Stimulated activated CD4-positive, alpha-beta T cell treated with anti-CD3 and anti-CD28 coated beads, Interleukin-2, amount 100 ng/mL, for 48 hours (primary cell): ENCODE results near the gene GPC3.

Experiments
- DNase-seq, 2 donors: peaks; one replicate each; pipeline ENCODE4 v3.0.0-alpha.2; 2020

The GPC3 gene

DNA sequence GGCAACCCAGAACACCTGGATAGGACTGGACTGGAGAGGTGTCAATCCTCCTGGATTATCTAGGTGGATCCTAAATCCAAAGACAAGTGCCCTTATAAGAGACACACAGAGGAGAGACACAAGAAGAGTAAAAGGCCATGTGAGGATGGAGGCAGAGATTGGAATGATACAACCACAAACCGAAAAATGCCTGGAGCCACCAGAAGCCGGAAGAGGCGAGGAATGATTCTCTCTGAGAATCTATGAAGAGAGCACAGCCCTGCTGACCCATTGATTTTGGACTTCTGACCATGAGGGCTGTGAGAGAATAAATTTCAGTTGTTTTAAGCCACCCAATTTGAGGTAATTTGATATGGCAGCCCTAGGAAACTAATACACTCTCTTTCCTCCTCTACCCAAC is 20.1 kb downstream of the GPC3 start:
- DNase-seq = no peak

DNA sequence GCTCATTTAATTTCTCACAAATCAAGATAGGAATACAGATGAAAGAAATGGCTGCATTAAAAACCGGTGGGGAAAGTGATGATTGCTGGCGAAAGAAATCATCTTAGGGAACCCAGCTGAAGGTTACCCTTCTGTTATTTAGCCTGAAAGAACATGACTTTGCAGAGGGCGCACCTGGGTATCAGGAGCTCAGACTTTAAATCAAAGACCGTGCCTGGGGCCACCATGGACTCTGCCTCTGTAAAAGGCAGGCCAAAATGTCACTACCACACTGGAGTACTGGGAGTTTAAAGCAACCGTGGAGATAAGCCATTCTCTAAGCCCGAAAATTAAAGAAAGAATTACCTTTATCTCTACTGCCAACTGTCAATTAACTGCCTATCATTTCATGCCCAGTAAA is 24.3 kb downstream of the GPC3 start:
- DNase-seq = no peak

DNA sequence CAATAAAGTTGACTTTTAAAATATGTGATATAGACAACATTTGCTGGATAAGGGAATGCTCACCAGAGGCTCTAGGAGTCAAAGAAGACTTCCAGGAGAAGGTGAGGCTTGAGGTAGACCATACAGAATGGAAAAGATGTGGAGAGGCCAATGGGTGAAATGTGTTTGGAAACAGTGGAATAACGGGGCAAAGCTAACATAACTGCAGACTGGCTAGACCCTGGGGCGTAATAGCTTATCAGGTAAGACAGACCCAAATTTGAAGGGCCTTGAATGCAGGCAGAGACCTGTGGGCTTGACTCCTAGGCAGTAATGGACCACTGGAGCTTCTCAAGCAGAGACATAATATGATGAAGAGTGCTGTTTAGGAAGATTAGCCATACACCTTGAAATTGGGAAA is 25.4 kb downstream of the GPC3 start:
- DNase-seq = no peak

DNA sequence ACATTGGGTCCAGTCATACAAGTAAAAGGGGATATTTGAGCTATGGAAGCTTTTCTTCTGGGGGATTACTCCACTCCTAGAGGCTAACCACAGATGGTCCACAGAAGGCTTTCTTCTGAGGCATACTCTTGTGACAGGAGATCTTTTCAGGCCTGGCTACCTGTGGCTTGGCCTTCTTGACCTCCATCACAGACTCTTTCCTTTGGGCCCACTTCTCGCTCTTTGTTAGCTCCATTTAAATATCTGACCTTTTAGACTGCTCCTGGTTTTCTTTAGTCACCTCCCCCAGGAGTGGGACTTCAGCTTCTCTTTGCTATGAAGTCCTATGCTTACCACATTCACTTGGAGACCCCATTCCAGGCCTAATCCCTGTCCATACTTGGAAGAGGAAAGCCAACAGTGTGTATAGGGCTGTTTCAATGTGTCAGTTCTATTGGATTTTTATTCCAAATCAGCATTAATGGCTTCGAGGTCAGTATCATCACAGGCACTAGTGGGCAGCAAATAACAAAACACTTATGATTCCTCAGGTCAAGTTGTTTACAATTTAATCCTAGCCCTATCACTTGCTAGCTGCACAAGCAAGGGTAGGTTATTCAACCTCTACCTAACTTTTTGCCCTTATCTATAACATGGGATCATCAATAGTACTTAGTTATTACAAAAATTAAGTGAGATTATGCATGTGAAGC is 26.3 kb downstream of the GPC3 start:
- no peak for DNase-seq

DNA sequence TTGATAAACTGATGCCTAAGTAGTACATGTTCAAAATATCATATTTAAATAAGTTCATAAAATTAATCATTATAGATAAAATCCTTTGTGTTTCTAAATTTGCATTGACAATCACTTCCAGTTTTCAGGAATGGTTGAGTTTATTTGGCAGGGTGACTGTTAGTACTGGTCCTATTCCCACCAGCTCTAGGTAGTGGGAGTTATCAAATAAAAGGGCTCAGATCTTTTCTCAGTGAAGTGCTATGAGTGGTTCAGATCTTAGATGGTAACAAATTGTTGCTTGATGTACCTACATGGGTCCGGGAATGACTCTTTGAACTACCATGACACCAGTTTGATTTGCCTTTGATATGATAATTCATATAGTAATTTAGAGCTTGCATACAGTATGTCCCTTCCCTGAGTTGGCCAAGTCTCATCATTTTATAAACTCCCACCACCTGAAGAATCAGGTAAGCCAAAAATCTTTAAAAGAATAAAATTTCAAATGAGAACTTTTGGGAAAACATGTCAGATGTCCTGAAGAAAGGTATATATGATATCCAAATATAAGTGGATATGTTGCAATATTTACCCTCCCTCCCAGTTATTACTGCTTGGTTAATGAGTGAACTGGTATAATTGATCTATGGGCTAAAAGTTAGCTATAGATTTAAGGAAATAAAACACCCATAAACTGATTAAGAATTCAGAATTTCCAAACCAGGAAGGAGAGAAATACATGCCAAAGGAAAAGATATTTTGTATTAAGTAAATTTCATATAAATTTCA is 28.6 kb downstream of the GPC3 start:
- DNase-seq = no peak

DNA sequence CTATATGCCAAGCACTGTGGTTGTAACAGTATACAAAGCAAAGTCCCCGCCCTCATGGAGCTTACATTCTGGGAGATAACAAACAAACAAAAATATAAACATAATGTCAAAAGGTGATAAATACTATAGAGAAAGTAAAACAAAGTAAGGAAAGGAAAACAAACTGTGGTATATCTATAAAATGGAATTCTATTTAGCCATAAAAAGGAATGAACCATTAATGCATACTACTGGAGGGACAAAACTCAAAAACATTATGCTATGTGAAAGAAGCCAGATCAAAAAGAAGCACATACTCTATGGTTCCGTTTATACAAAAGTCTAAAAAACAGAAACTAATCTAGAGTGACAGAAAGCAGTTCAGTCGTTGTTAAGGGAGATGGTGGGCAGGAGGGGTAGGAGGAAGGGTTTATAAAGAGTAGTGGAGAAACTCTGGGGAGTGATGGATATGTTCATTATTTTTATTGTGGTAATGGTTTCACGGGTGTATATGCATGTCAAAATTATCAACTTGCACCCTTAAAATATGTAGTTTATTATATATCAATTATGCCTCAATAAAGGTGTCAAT is 31.5 kb downstream of the GPC3 start:
- DNase-seq = no peak

DNA sequence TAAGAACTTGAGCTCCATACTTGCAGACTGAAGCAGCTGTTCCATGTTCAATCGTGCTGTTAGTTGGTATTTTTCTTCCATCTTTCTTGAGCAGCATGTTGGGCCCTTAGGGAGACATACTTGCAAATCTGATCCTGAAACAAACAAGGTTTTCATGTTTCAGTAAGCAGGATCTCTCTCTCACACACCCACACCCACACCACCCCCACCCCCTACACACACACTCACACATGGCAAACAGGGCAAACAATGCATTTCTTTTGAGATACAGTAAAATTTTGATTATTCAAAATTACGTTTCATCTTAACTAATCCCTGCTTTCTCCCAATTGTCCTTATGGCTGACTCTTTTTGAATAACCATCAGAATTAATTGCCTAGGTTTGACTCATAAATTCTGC is 32.3 kb downstream of the GPC3 start:
- DNase-seq = no peak

DNA sequence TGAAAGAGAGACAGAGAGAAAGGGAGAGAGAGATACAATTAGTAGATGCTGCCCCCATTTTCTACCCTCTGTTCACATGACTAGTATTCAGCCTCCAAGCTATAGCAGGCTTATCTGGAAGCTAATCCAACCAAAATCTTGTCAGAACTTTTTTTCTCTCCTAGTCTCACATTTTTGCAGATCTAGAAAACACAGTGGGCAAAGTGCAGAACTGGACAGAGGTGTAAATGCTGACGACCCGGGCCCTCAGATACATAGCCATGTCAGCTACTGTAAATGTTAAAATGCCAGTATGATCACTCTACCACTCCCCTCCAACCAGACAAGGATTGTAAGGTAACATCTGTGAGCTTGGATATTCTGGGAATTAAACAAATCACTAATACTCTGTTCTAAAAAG is 34.3 kb downstream of the GPC3 start:
- no peak for DNase-seq

DNA sequence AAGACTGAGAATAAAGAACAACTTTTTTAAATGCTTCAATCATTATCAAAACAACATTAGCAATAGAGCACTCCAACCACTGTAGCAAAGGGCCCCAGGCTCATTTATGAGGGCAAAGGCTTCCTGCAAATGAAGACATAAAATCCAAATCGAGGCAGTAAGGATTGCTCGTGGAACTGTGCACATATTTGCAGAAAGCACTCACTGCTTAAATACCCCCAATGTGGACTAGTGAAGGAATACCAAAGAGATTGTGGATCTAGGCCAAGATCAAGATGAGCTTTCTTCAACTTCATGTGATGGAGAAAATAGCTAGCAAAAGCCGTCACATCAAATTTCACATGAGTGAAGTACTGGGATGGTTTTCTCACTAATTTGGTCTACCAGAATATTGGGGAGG is 35.2 kb downstream of the GPC3 start:
- no peak for DNase-seq

DNA sequence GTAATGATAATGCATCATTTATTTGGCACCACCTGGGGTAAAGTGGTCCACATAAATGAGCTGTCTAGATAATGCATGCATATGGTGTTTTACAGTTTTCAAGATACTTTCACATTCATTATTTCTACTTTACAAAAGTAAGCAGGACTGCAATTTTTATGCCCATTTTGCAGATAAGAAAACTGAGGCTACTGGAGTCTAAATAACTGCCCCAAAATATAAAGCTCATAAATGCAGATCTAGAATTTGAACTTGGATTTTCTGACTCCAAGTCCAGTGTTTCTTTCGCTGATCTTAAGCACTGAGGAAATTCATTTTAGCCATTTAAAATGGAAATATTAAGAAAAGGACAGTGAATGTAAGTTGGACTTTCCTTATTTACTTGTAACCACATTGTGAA is 36.5 kb downstream of the GPC3 start:
- no peak for DNase-seq

DNA sequence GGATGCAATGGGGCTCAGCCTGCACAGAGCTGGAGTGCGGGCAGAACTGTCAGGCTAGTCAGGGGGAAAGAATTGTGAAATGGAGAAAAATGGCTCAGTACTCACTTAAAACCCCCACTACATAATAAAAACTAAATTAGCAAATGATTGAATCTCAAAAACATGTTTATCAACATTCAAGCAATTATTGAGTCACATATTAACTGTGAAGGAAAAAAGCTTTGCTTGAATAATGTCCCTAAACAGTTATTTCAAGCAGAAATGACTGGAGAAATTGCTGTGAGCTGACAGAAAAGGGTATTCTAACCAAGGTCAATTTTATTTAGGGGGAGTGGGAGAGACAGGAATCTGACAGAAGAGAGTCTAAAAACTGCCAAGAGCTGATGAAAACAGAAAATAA is 37.4 kb downstream of the GPC3 start:
- DNase-seq = no peak

DNA sequence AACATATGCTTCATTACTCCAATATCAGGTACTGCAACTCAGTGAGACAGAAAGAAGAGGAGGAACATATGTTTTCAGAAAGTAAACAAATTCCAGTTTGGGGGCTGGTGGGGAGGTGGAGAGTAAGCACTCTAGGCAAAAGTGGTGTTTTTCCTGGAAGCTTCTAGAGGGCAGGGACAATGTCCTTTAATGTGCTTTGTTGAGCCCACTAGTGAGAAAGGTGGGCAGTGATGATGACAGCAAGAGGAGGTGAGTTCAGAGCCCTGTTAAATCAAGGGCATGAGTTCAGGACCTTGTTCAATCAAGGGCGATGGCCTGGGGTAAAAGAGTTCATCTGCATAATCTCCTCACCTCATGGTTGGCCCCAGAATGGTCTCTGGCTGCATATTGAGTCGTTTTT is 38.4 kb downstream of the GPC3 start:
- DNase-seq = no peak

DNA sequence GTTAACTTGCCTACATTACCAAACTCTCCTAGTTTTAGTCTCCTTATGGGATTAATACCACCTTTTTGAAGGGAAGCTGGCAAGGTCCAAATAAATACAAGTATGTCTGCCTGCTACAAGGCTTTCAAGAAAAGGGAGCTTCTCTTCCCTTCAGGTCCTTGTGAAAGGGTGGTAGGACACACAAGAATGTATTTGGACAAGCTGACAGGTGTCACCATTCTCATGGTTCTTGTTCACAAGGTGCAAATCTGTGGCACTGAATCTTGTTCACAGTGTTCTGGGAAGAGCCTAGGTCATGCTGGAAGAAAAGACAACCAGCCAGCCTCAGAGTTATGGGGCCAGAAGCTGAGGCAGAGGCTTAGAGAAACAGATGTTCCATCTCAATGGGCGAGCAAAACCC is 41.9 kb downstream of the GPC3 start:
- DNase-seq = no peak

DNA sequence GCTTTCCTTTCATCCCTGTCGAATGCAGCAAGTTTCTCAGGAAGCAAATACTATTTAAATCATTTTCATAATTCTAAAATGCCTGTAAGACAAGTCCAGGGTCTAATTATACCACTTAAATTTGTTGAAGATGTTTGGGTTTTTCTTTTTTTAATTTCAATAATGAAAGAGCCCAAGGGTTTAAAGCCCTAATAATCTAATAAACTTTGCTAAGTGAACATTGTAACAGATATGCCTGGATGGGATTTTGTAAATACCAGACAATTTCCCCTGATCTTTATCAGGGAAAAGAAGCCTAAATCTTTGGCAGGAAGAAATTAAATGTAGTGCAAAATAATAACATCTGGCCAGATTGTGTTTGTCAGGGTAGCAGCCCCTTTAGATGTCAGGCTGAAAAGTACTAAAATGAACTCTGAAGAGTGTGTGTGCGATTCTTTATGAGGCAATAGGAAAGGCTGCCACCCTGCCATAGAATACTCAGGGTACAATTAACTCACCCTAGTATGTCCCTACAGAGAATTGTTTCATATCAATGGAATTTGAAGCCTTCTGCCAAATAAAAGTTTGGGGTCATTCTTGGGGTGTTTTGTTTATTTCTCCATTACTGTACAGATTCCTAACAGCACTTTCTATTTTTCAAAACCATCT is 45.6 kb downstream of the GPC3 start:
- DNase-seq = no peak

DNA sequence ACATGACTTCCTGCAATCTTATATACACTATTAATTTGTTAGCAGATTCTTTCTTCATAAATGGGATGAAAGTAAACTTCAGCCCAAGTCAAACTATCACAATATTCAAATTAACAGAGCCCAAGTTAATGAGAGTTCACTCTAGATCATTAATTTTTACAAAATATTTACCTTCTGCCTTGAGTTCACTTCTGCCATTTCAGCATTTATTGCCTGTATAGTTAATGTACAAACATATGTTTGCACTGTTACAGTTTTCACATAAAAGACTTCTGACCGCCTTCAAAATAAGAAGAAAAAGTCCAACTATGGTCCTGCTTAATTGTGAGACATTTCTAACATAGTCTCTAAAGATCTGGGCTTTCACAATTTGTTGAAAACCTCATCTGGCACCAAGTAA is 46.9 kb downstream of the GPC3 start:
- DNase-seq = no peak

DNA sequence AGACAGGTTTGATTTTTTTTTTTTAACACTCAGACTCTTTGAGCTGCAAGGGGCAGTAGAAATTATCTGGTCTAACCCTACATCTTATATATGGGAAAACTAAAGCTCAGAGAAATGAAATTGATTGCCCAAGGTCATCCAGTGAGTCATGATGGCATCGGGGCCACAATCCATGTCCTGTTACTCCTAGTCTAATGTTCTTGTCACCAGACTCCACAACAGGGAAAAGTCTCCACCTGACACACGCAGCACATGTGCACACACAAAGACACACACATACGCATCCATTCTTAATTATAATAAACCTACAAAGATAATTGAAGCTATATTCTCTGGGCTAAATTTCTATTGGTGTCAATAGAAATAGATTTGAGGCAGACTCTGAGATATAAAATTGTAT is 48.4 kb downstream of the GPC3 start:
- DNase-seq = no peak

DNA sequence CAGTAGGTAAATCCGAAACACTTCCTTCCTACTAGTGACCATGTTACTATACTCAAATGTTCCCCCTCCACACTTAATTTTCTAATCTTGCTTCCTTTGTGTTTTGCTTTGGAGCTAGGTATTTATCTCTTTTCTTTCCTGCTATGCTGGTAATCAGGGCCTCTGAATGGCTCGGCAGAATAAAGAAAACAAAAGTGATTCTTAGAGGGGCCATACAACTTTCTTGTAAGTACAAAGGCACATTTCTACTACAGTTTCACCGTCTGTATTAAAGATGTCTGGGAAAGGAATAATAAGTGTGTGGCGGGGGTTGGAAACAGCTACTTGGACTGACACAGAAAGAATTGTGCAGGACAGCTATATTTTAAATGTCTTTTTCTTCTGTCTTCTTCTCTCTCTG is 50.3 kb downstream of the GPC3 start:
- no peak for DNase-seq

DNA sequence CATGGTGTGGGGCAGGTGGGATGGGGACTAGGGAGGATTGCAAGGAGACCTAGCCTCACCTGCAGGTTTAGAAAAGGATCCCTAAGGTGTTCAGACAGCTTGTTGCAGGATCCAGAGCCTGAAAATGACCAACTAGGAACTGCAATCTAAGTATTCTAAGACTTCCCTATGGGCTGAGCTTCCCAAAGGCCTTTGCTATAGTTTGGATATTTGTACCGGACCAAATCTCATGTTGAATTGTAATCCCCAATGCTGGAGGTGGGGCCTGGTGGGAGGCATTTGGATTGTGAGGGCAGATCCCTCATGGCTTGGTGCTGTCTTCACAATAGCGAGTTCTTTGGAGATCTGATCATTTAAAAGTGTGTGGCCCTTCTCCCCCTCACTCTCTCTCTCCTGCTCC is 52.1 kb downstream of the GPC3 start:
- no peak for DNase-seq

DNA sequence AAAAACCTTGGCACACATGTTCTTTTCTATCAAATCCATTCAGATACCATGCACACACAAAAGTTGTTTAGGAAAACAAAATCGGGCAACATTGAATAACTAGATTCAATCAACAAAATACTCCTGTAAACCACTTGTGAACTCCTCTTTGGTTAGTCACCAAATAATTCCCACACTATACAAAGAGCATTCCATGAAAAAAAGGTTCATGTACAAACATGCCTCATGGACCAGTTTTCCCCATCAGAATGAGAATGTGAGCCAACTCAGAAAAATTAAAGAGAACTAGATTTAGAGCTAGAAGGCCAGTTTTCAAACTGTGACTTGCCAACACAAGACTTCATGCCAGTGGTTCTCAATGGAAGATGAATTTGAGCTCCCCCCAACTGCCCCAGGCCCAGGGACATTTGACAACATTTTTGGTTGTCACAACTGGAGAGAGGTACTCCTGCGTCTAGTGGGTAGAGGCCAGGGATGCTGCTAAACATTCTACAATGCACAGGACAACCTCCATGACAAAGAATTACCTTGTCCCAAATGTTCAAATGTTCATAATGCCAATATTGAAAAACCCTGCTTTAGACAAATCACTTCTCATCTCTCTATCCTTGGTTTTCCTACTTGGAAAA is 55.4 kb downstream of the GPC3 start:
- DNase-seq = no peak

DNA sequence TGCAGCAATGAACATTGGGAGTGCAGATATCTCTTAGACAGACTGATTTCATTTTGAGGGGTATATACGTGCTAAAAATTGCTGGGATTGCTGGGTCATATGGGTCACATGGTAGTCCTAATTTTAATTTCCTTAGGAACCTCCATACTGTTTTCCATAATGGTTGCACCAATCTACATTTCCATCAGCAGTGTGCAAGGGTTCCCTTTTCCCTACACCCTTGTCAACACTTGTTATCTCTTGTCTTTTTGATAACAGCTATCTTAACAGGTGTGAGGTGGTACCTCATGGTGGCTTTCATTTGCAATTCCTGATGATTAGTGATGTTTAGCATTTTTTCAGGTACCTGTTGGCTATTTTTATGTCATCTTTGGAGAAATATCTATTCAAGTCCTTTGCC is 57.0 kb downstream of the GPC3 start:
- no peak for DNase-seq

DNA sequence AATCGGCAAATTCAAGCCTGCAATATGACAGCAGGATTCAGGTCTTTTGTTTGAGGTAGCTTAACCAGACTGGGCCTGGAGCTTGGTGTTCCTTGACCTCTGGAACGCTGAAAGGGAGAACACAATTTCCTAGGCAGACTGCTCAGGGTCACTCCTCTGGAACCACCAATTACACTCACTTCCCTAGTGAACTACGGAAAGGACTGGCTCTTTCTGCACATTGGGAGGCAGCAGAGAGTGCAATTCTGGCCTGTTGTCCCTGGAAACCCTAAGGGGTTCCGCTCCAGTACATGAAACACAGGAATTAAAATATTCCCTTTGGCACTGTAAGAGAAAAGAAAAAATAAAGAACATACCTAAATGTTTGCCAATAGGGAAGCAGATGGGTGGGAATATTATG is 58.6 kb downstream of the GPC3 start:
- no peak for DNase-seq

DNA sequence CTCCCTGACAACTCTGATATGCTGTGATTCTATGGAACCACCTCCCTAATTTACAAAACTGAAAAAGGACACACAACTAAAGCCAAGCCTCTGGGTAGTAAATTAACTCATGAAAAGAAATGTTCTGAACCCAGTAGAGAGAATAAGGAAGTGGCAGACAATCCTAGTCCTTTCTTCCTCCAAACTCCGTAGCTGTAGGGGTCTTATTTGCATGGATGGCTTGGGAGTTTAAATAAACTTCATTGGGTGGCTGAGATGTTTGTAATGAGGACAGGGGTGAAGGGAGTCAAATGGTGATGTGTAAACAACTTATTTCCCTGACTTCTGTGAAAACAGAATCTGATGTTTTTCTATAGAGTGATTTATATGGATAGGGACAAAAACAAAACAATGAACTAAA is 59.3 kb downstream of the GPC3 start:
- DNase-seq = no peak

DNA sequence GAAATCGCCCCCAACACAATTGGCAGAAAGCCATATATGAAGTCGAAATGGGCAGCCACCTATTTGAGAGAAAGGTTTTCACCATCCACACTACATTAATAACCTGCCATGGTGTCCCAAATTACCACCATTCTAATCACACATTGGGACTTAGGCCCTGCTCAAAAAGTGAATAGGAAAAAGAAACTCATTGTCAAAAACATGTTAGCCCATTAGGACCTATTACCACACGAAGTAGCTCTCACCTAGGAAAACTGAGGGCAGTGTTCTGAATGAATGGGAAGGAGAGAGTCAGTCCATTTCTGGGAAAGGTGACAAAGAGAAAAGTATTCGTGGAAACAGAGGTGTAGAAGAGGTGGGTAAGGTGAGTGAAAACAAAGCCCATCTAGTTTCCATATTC is 60.8 kb downstream of the GPC3 start:
- no peak for DNase-seq

DNA sequence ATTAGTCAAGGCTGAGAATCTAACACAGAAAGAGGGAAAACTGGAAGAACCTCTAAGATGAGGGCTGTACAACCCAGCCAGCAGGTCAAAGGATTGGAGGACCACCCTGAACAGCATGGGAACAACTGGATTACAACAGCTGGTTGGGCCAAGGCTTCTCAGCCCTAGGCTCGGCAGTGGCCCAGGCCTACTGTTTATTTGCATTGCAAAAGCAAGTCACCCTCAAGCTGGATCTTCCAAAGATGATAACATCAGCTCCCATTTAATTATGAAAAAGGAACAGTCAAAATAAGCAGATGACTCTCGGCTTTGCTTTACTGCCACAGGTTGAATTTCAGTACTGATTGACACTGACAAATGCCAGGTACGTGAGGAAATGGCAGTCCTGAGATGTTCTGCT is 61.8 kb downstream of the GPC3 start:
- no peak for DNase-seq
